GM12878 (cell line): ENCODE data around the gene BAG3. TPM values are rescaled to one million over a fixed set of nuclear protein-coding genes. Genes with fewer than 3 reads are reported as not detected.

Experiments
- ATAC-seq: fragments of 200-7000 bp; cut with Tn5 transposase; 3 replicates; pipeline ENCODE4 v1.9.1; 2020; ENCODE audit warnings: mild to moderate bottlenecking, moderate library complexity
- BruUV-seq: library from RNA; stranded (reverse); fragments of 400-500 nt; replicated peaks from 2 replicates; lab custom pipeline; 2021; lab: Mats Ljungman, UMichigan
- CTCF ChIA-PET: fragments of 300-600 bp; sonication (Branson Sonifier 250); formaldehyde crosslinking; extraction: SDS; loops from one replicate; lab custom pipeline; 2021; ENCODE audit warnings: inconsistent platforms; lab: Yijun Ruan, JAX
- POLR2A ChIA-PET: fragments of 350-600 bp; formaldehyde crosslinking; extraction: SDS; loops from one replicate; lab custom pipeline; 2021; ENCODE audit warnings: inconsistent platforms; lab: Charles Lee
- RAD21 ChIA-PET: fragments of 300-600 bp; sonication (Branson Sonifier 250); formaldehyde crosslinking; loops from one replicate; lab custom pipeline; 2023; ENCODE audit warnings: antibody characterized with exemption; ENCODE audit not compliant: unreplicated experiment; lab: Charles Lee
- SMC1A ChIA-PET: fragments of 300-600 bp; sonication (Branson Sonifier 250); formaldehyde crosslinking; loops from one replicate; lab custom pipeline; 2023; ENCODE audit not compliant: unreplicated experiment, uncharacterized antibody; lab: Charles Lee
- DNase-seq: peaks from one replicate; pipeline ENCODE4 v3.0.0-alpha.2; 2011; ENCODE audit warnings: low read depth, low spot score
- FAIRE-seq: peaks from 3 replicates; lab custom pipeline; 2011; peaks lifted over from hg19 to GRCh38; lab: Jason Lieb, UNC
- H2AFZ ChIP-seq: 2 replicates; pipeline ENCODE4 v1.6.0; 2011; ENCODE audit warnings: low read depth, low read length, control low read depth; ENCODE audit not compliant: control insufficient read depth
- H3K27ac ChIP-seq: 2 replicates; pipeline ENCODE4 v1.5.1; 2011; ENCODE audit warnings: control low read depth; ENCODE audit not compliant: control insufficient read depth, insufficient read depth
- H3K27me3 ChIP-seq, 2 experiments: replicated peaks in 1 of 2; 2 replicates each; pipeline versions ENCODE4 v1.6.0 to v1.6.1; 2011; ENCODE audit warnings: low read length in 1 of 2; ENCODE audit not compliant: control insufficient read depth in 2 of 2, insufficient read depth in 2 of 2
- H3K36me3 ChIP-seq, 2 experiments: 2 replicates each; pipeline ENCODE4 v1.5.1; 2011; ENCODE audit warnings: low read length in 1 of 2; ENCODE audit not compliant: control insufficient read depth in 2 of 2, insufficient read depth in 2 of 2
- H3K4me1 ChIP-seq: 2 replicates; pipeline ENCODE4 v1.6.1; 2011; ENCODE audit warnings: mild to moderate bottlenecking, low read length, moderate library complexity, mixed read lengths; ENCODE audit not compliant: control insufficient read depth, insufficient read depth
- H3K4me2 ChIP-seq: 2 replicates; pipeline ENCODE4 v1.6.0; 2011; ENCODE audit warnings: control low read depth; ENCODE audit not compliant: control insufficient read depth, insufficient read depth
- H3K4me3 ChIP-seq: fragments of 200-600 bp; sonication (generic); 2 replicates; pipeline ENCODE4 v1.5.1; 2016
- H3K79me2 ChIP-seq: 2 replicates; pipeline ENCODE4 v1.6.0; 2011; ENCODE audit warnings: low read length; ENCODE audit not compliant: control insufficient read depth, insufficient read depth
- H3K9ac ChIP-seq: 2 replicates; pipeline ENCODE4 v1.8.0; 2011; ENCODE audit warnings: low read length, control low read depth, mixed read lengths; ENCODE audit not compliant: control insufficient read depth, insufficient read depth
- H3K9me3 ChIP-seq: replicated peaks from 3 replicates; pipeline ENCODE4 v1.5.1; 2011; ENCODE audit warnings: mild to moderate bottlenecking, low read length; ENCODE audit not compliant: control insufficient read depth, insufficient read depth
- H4K20me1 ChIP-seq: 2 replicates; pipeline ENCODE4 v1.6.0; 2011; ENCODE audit not compliant: control insufficient read depth, insufficient read depth
- ATF3 ChIP-seq: IDR thresholded peaks from 2 replicates; pipeline ENCODE4 v1.6.1; 2011; ENCODE audit warnings: low read depth, mild to moderate bottlenecking, low read length, moderate library complexity, borderline replicate concordance; ENCODE audit errors: extremely low read depth
- BCLAF1 ChIP-seq: fragments of 450-650 bp; IDR thresholded peaks from 2 replicates; pipeline ENCODE4 v1.6.1; 2017; ENCODE audit warnings: antibody characterized with exemption, mild to moderate bottlenecking, moderate library complexity
- CTCF ChIP-seq, 3 experiments: IDR thresholded peaks in 2 of 3; conservative IDR thresholded peaks in 1 of 3; 2 replicates each; pipeline ENCODE4 v1.5.1; 2011; ENCODE audit warnings: low read depth in 3 of 3, low read length in 3 of 3, mild to moderate bottlenecking in 3 of 3, control low read depth in 2 of 3, moderate library complexity in 2 of 3, inconsistent platforms in 1 of 3, mixed read lengths in 1 of 3; ENCODE audit not compliant: control insufficient read depth in 2 of 3, insufficient read depth in 1 of 3; ENCODE audit errors: extremely low read depth in 1 of 3
- ETV6 ChIP-seq, 2 experiments: fragments of 450-650 bp in 1 of 2; IDR thresholded peaks in 1 of 2; conservative IDR thresholded peaks in 1 of 2; 2 replicates each; pipeline ENCODE4 v1.6.1; 2014; ENCODE audit warnings: antibody characterized with exemption in 1 of 2, borderline replicate concordance in 1 of 2, low read depth in 1 of 2, mild to moderate bottlenecking in 1 of 2, moderate library complexity in 1 of 2
- REST ChIP-seq: IDR thresholded peaks from 2 replicates; pipeline ENCODE4 v1.6.1; 2012; ENCODE audit warnings: mild to moderate bottlenecking, low read depth, low read length
- SUPT20H ChIP-seq: IDR thresholded peaks from 2 replicates; pipeline ENCODE4 v1.6.1; 2011; ENCODE audit warnings: low read depth, mild to moderate bottlenecking, low read length, moderate library complexity, borderline replicate concordance; ENCODE audit not compliant: control insufficient read depth
- ZNF24 ChIP-seq: fragments of 450-650 bp; IDR thresholded peaks from 2 replicates; pipeline ENCODE4 v1.6.1; 2017; ENCODE audit warnings: antibody characterized with exemption, mild to moderate bottlenecking
- WGBS: methylation state at CpG from one replicate; pipeline ENCODE4 v1.1.6; 2016; ENCODE audit warnings: low lambda C conversion rate; ENCODE audit not compliant: insufficient replicate concordance, insufficient coverage; ENCODE audit errors: missing lambda C conversion rate; 5-methylcytosine and 5-hydroxymethylcytosine counted together
- in situ Hi-C: fragments of 300-500 bp; cut with MboI; formaldehyde crosslinking; loops from 9 replicates; pipeline ENCODE4 v1.14.3; 2018; ENCODE audit warnings: mixed read lengths
- intact Hi-C: fragments of 100-400 bp; cut with micrococcal nuclease; formaldehyde crosslinking; loops from one replicate; pipeline ENCODE4 v1.14.2; 2022; ENCODE audit not compliant: unreplicated experiment
- polyA plus RNA-seq, 11 experiments: library from polyadenylated mRNA; depleted of rRNA in 4 of 11; unstranded in 6 of 11; stranded (reverse) in 5 of 11; fragments of >200 nt; fragmentation: Nextera tagmentation in 4 of 11; fragmentation: Illumina TruSeq in 1 of 11; extraction: Ambion mirVana in 4 of 11; extraction: Trizol in 1 of 11; gene quantifications; 1 replicate in 1 of 11; 2 replicates in 10 of 11; pipeline versions ENCODE4 v1.2.1 to v1.2.3, GENCODE V29; 2011 to 2016; ENCODE audit warnings: inconsistent platforms in 2 of 11, missing spikeins in 2 of 11, low read depth in 1 of 11
- total RNA-seq, 4 experiments: library from RNA; depleted of rRNA in 3 of 4; stranded (reverse); fragments of >200 nt in 3 of 4; fragmentation: Illumina TruSeq in 1 of 4; extraction: Trizol in 1 of 4; gene quantifications; 2 replicates each; pipeline versions ENCODE4 v1.2.1 to v1.2.3, GENCODE V29; 2013 to 2021
- TF ChIP-seq, protein P1 (sequence below): fragments of 450-650 bp; IDR thresholded peaks from 2 replicates; pipeline ENCODE4 v1.6.1; 2017; ENCODE audit warnings: borderline replicate concordance

BAG3 gene
- total and polyA plus RNA-seq, 10 of the 15 experiments (the other 5 are each of a cell fraction or from before 2014, with no cell fraction given), result 0.71 to 14.1 (median 4.3) TPM

DNA sequence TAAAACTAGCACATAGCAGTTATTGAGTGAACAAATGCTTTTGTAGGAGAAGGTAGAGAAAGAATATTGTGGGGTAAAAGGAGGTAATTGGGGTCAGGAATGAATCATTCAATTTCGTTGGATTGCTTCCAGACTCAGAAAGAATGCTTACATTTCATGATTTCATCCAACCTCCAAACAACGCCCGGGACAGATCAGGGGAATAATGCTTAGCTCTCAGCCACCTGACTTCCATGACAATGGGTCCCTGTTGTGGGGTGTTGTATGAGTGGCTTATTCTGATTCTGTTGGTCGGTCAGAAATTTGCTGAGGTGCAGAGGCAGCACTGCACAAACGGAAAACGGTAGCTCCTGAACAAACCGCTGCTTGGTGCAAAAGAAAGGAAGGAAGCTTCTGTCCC is 50.7 kb downstream of the BAG3 start (continued):
- TF ChIP-seq BCLAF1, result no peak
- no peak for TF ChIP-seq ETV6 (conservative IDR thresholded peaks at IDR 0.05 in 1 of 2, IDR thresholded peaks at IDR 0.05 in 1 of 2; ENCODE audit: borderline replicate concordance in 1 of 2, low read depth in 1 of 2)
- no peak for TF ChIP-seq SUPT20H

DNA sequence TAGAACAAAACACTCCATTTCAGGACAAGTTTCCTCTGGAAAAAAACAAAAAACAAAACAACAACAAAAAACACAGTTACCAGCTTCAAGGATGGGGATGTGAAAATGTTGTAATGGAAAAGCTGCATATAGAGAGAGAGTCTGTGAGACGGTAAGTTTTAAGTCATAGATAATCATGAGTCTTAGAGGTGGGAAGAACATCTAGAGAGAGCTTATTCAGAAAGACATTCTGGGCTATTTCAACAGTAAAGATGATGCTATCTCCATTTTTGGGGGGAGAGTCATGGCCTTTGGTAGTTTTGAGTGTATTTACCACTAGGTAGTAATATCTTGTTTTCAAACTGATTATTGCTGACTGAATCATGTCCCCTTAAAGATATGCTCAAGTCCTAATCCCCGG is 51.4 kb downstream of the BAG3 start:
- H3K9me3 ChIP-seq, result peaks cover 16% of the 10 kb centered on the region
- BruUV-seq, result no TSS peak
- ATAC-seq (peak; percentile 1; the same call in 1 of the 3 replicates), FAIRE-seq (no peak), DNase-seq (no peak)
- H3K36me3 ChIP-seq, result no peaks in the 10 kb centered on the region
- peak overlapping the region; percentile 92; the same call in 1 of the 2 replicates for H3K27ac ChIP-seq
- ChIA-PET RAD21 (interaction anchor here (0.7 to 9.5 kb wide), 5 partner anchors 14 to 83 kb away, joined by 3 to 143 read pairs (median 3); partner anchors contain the start of gene INPP5F), POLR2A (interaction anchor here (0.5 to 2.8 kb wide), 8 partner anchors 11 to 524 kb away, joined by 3 to 58 read pairs (median 4); partner anchors contain the start of gene INPP5F), CTCF (interaction anchor here (0.7 to 6.5 kb wide), 6 partner anchors 11 to 156 kb away, joined by 3 to 45 read pairs (median 4); partner anchors contain the start of gene INPP5F), SMC1A (interaction anchor here (0.6 to 9.6 kb wide), 15 partner anchors 9 to 503 kb away, joined by 3 to 165 read pairs (median 6); partner anchors contain the start of gene INPP5F)
- H3K9ac ChIP-seq, result no peak overlapping the region
- H3K79me2 ChIP-seq, result no peaks in the 10 kb centered on the region
- no peak overlapping the region for H3K4me2 ChIP-seq
- no peaks in the 10 kb centered on the region for H3K27me3 ChIP-seq
- H3K4me3 ChIP-seq, result no peak overlapping the region
- WGBS, result 0% methylated on average over 2 of the region's 2 CpGs
- no peak overlapping the region for H2AFZ ChIP-seq
- in situ Hi-C loops, result no loop called here
- intact Hi-C loops, result loop anchor here (5.0 kb wide), 1 partner anchor 35 kb away; no protein-coding TSS in a partner anchor
- H4K20me1 ChIP-seq, result no peaks in the 10 kb centered on the region
- peaks cover 71% of the 10 kb centered on the region for H3K4me1 ChIP-seq
- no peak for TF ChIP-seq ZNF24
- no peak for TF ChIP-seq ATF3
- TF ChIP-seq, protein P1, sequence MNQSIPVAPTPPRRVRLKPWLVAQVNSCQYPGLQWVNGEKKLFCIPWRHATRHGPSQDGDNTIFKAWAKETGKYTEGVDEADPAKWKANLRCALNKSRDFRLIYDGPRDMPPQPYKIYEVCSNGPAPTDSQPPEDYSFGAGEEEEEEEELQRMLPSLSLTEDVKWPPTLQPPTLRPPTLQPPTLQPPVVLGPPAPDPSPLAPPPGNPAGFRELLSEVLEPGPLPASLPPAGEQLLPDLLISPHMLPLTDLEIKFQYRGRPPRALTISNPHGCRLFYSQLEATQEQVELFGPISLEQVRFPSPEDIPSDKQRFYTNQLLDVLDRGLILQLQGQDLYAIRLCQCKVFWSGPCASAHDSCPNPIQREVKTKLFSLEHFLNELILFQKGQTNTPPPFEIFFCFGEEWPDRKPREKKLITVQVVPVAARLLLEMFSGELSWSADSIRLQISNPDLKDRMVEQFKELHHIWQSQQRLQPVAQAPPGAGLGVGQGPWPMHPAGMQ, result no peak
- no peak for TF ChIP-seq CTCF (IDR thresholded peaks at IDR 0.05 in 2 of 3, conservative IDR thresholded peaks at IDR 0.05 in 1 of 3; ENCODE audit: control insufficient read depth in 2 of 3, extremely low read depth in 1 of 3, insufficient read depth in 1 of 3, low read depth in 3 of 3, low read length in 3 of 3)
- no peak for TF ChIP-seq REST
